ENCODE measurements around the gene SLC30A1.

DNA sequence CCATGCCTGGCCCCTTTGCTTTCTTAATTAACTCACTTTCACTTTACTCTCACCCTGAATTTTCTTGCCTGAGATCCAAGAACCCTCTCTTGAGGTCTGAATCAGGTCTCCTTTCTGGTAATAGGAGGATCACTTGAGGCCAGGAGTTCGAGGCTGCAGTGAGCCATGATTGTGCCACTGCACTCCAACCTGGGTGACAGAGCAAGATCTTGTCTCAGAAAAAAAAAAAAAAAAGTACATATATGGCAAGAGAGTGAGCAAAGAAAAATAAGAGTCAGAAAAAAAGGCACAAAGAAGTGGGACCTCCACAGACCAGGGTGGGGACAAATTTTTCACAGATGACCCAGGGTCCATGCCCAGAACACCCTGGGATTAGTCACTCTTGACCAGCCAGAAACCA is 52.9 kb downstream of the SLC30A1 start:
- TF ChIP-seq, protein P1, sequence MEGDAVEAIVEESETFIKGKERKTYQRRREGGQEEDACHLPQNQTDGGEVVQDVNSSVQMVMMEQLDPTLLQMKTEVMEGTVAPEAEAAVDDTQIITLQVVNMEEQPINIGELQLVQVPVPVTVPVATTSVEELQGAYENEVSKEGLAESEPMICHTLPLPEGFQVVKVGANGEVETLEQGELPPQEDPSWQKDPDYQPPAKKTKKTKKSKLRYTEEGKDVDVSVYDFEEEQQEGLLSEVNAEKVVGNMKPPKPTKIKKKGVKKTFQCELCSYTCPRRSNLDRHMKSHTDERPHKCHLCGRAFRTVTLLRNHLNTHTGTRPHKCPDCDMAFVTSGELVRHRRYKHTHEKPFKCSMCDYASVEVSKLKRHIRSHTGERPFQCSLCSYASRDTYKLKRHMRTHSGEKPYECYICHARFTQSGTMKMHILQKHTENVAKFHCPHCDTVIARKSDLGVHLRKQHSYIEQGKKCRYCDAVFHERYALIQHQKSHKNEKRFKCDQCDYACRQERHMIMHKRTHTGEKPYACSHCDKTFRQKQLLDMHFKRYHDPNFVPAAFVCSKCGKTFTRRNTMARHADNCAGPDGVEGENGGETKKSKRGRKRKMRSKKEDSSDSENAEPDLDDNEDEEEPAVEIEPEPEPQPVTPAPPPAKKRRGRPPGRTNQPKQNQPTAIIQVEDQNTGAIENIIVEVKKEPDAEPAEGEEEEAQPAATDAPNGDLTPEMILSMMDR (IDR thresholded peaks at IDR 0.05): no peak
- TF ChIP-seq EZH2 (IDR thresholded peaks at IDR 0.05) (no peak), EZH2phosphoT487 (IDR thresholded peaks at IDR 0.05) (no peak)
